HAP-1 (cell line): ENCODE results near the gene PACRG.

ENCODE experiments used
- DNase-seq, 2 experiments: peaks; one replicate each; pipeline ENCODE4 v3.0.0-alpha.2; 2016 to 2020; ENCODE audit warnings: low spot score in 2 of 2
- H3K27me3 ChIP-seq: fragments of 250-450 bp; sonication (Bioruptor Pico); 2 replicates; pipeline ENCODE4 v1.5.1; 2020; ENCODE audit warnings: low read depth, mild to moderate bottlenecking, moderate library complexity
- H3K36me3 ChIP-seq: fragments of 250-450 bp; sonication (Bioruptor Pico); replicated peaks from 2 replicates; pipeline ENCODE4 v1.5.1; 2020; ENCODE audit warnings: mild to moderate bottlenecking
- H3K4me1 ChIP-seq: fragments of 250-450 bp; sonication (Bioruptor Pico); 2 replicates; pipeline ENCODE4 v1.5.1; 2020; ENCODE audit warnings: mild to moderate bottlenecking
- H3K4me3 ChIP-seq: fragments of 250-450 bp; sonication (Bioruptor Pico); 2 replicates; pipeline ENCODE4 v1.5.1; 2020; ENCODE audit warnings: mild to moderate bottlenecking, moderate library complexity
- H3K9me3 ChIP-seq: fragments of 250-450 bp; sonication (Bioruptor Pico); 2 replicates; pipeline ENCODE4 v1.5.1; 2020; ENCODE audit warnings: mild to moderate bottlenecking, moderate library complexity
- in situ Hi-C: fragments of 300-500 bp; cut with MboI; formaldehyde crosslinking; loops from 3 replicates; pipeline ENCODE4 v1.14.3; 2020; ENCODE audit warnings: low sequenced_read_pairs, inconsistent platforms, mixed read lengths

PACRG gene

GRCh38 chr6:162917506-162917905 is 189.7 kb downstream of the PACRG start:
- Histone ChIP-seq H3K27me3 (no peaks in the 10 kb centered on the region), H3K36me3 (no peaks in the 10 kb centered on the region), H3K9me3 (no peaks in the 10 kb centered on the region), H3K4me3 (no peak overlapping the region), H3K4me1 (no peaks in the 10 kb centered on the region)
- in situ Hi-C loops, result no loop called here
- DNase-seq, result no peak

- no peak overlapping the region for H3K4me3 ChIP-seq
- no peaks in the 10 kb centered on the region for H3K9me3 ChIP-seq
- in situ Hi-C loops, result no loop called here
- no peaks in the 10 kb centered on the region for H3K4me1 ChIP-seq
- no peak for DNase-seq
- no peaks in the 10 kb centered on the region for H3K36me3 ChIP-seq
- no peaks in the 10 kb centered on the region for H3K27me3 ChIP-seq
Measured at GRCh38 chr6:162921062-162921461, 193.3 kb downstream of the PACRG start.

- DNase-seq, result no peak
- in situ Hi-C loops, result no loop called here
Measured at GRCh38 chr6:162921510-162922040, 193.8 kb downstream of the PACRG start.

GRCh38 chr6:162922563-162923166 is 194.9 kb downstream of the PACRG start:
- Histone ChIP-seq H3K9me3 (no peaks in the 10 kb centered on the region), H3K4me1 (no peaks in the 10 kb centered on the region), H3K27me3 (no peaks in the 10 kb centered on the region), H3K36me3 (no peaks in the 10 kb centered on the region), H3K4me3 (no peak overlapping the region)
- DNase-seq, result no peak
- in situ Hi-C loops, result no loop called here

More at GRCh38 chr6:162921510-162922040, 193.8 kb downstream of the PACRG start:
- H3K4me3 ChIP-seq, result no peak overlapping the region
- H3K36me3 ChIP-seq, result no peaks in the 10 kb centered on the region
- H3K4me1 ChIP-seq, result no peaks in the 10 kb centered on the region
- H3K27me3 ChIP-seq, result no peaks in the 10 kb centered on the region
- H3K9me3 ChIP-seq, result no peaks in the 10 kb centered on the region

- in situ Hi-C loops, result no loop called here
- no peak for DNase-seq
- H3K27me3 ChIP-seq, result no peaks in the 10 kb centered on the region
- no peak overlapping the region for H3K4me3 ChIP-seq
- H3K36me3 ChIP-seq, result no peaks in the 10 kb centered on the region
- H3K9me3 ChIP-seq, result 0 out of 2 replicates have a peak, but pooled peaks cover 4% of the 10 kb centered on the region
- H3K4me1 ChIP-seq, result no peaks in the 10 kb centered on the region
Measured at GRCh38 chr6:162934844-162935243, 207.1 kb downstream of the PACRG start.

- peaks cover 4% of the 10 kb centered on the region; the same call in 1 of the 2 replicates for H3K9me3 ChIP-seq
- H3K4me3 ChIP-seq, result no peak overlapping the region
- peaks cover 3% of the 10 kb centered on the region; the same call in 1 of the 2 replicates for H3K4me1 ChIP-seq
- DNase-seq, result no peak
- no peaks in the 10 kb centered on the region for H3K36me3 ChIP-seq
- H3K27me3 ChIP-seq, result no peaks in the 10 kb centered on the region
- in situ Hi-C loops, result no loop called here
Measured at GRCh38 chr6:162940426-162940825, 212.7 kb downstream of the PACRG start.

GRCh38 chr6:162941128-162941527 is 213.4 kb downstream of the PACRG start:
- DNase-seq, result no peak
- Histone ChIP-seq H3K9me3 (peaks cover 4% of the 10 kb centered on the region; the same call in 1 of the 2 replicates), H3K4me1 (peaks cover 3% of the 10 kb centered on the region; the same call in 1 of the 2 replicates), H3K4me3 (no peak overlapping the region), H3K27me3 (no peaks in the 10 kb centered on the region), H3K36me3 (no peaks in the 10 kb centered on the region)
- in situ Hi-C loops, result no loop called here

GRCh38 chr6:162942866-162943265 is 215.1 kb downstream of the PACRG start:
- no peaks in the 10 kb centered on the region for H3K36me3 ChIP-seq
- no peak overlapping the region for H3K4me3 ChIP-seq
- in situ Hi-C loops, result no loop called here
- DNase-seq, result no peak
- peaks cover 4% of the 10 kb centered on the region; the same call in 1 of the 2 replicates for H3K9me3 ChIP-seq
- H3K27me3 ChIP-seq, result no peaks in the 10 kb centered on the region
- peaks cover 3% of the 10 kb centered on the region; the same call in 1 of the 2 replicates for H3K4me1 ChIP-seq

GRCh38 chr6:162943369-162943768 is 215.6 kb downstream of the PACRG start:
- no peak for DNase-seq
- Histone ChIP-seq H3K36me3 (no peaks in the 10 kb centered on the region), H3K4me1 (peaks cover 3% of the 10 kb centered on the region; the same call in 1 of the 2 replicates), H3K27me3 (no peaks in the 10 kb centered on the region), H3K4me3 (no peak overlapping the region), H3K9me3 (peaks cover 4% of the 10 kb centered on the region; the same call in 1 of the 2 replicates)
- in situ Hi-C loops, result no loop called here

- in situ Hi-C loops, result no loop called here
- H3K9me3 ChIP-seq, result no peaks in the 10 kb centered on the region
- H3K27me3 ChIP-seq, result no peaks in the 10 kb centered on the region
- no peak for DNase-seq
- no peaks in the 10 kb centered on the region for H3K36me3 ChIP-seq
- H3K4me1 ChIP-seq, result no peaks in the 10 kb centered on the region
- H3K4me3 ChIP-seq, result no peak overlapping the region
Measured at GRCh38 chr6:162951164-162951743, 223.5 kb downstream of the PACRG start.

GRCh38 chr6:162952423-162952822 is 224.6 kb downstream of the PACRG start:
- H3K4me3 ChIP-seq, result no peak overlapping the region
- no peaks in the 10 kb centered on the region for H3K4me1 ChIP-seq
- no peak for DNase-seq
- in situ Hi-C loops, result no loop called here
- no peaks in the 10 kb centered on the region for H3K36me3 ChIP-seq
- no peaks in the 10 kb centered on the region for H3K9me3 ChIP-seq
- no peaks in the 10 kb centered on the region for H3K27me3 ChIP-seq

GRCh38 chr6:162957062-162957461 is 229.3 kb downstream of the PACRG start:
- no peaks in the 10 kb centered on the region for H3K4me1 ChIP-seq
- no peak for DNase-seq
- in situ Hi-C loops, result no loop called here
- H3K27me3 ChIP-seq, result no peaks in the 10 kb centered on the region
- H3K9me3 ChIP-seq, result no peaks in the 10 kb centered on the region
- H3K36me3 ChIP-seq, result no peaks in the 10 kb centered on the region
- no peak overlapping the region for H3K4me3 ChIP-seq

GRCh38 chr6:162960679-162961457 is 233.1 kb downstream of the PACRG start:
- Histone ChIP-seq H3K27me3 (no peaks in the 10 kb centered on the region), H3K4me3 (no peak overlapping the region), H3K36me3 (no peaks in the 10 kb centered on the region), H3K9me3 (no peaks in the 10 kb centered on the region), H3K4me1 (no peaks in the 10 kb centered on the region)
- DNase-seq, result no peak
- in situ Hi-C loops, result no loop called here

GRCh38 chr6:162962093-162962492 is 234.3 kb downstream of the PACRG start:
- Histone ChIP-seq H3K4me3 (no peak overlapping the region), H3K27me3 (no peaks in the 10 kb centered on the region), H3K4me1 (no peaks in the 10 kb centered on the region), H3K9me3 (no peaks in the 10 kb centered on the region), H3K36me3 (no peaks in the 10 kb centered on the region)
- in situ Hi-C loops, result no loop called here
- no peak for DNase-seq
